HCEC 1CT (cell line): ENCODE data around the gene ZNF516.

Experiments used
- DNase-seq: peaks from one replicate; pipeline ENCODE4 v3.0.0-alpha.2; 2017

ZNF516 gene

DNA sequence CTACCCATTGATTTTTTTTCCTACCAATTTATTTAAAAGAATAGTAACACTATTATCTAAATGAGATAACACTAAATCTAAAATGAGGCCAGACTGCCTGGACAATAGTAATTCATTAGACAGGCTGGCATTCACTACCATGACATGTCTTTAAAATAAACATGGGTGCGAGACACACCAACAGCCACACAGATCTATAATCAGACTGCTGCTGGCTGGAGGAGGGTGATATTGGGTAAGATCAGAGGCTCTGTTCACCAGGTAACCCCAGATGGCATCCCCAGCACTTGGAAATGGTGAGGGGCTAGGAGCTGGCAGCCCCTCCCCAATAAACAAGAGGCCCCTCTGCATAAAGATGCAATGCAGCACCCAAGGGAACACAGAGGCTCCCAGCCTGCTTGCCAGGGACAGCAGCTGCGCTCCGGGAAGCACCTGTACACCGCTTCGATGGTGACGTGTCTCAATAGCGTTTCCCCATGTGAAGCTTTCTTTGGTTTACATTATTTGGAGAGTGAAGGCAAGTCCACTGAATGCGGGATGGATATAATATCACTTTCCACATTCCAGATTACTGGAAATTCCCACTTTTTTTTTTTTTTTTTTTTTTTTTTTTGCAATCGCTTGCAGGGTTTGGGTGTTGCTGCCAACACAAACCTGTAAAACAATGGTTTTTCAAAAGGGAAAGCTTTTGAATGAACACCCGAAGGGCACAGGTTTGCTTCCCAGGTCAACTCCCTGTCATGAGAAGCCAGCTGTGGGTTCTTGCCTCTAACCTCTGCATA is 159.0 kb downstream of the ZNF516 start:
- DNase-seq: no peak

GRCh38 chr18:76328140-76328539 is 166.9 kb downstream of the ZNF516 start:
- DNase-seq: no peak

DNA sequence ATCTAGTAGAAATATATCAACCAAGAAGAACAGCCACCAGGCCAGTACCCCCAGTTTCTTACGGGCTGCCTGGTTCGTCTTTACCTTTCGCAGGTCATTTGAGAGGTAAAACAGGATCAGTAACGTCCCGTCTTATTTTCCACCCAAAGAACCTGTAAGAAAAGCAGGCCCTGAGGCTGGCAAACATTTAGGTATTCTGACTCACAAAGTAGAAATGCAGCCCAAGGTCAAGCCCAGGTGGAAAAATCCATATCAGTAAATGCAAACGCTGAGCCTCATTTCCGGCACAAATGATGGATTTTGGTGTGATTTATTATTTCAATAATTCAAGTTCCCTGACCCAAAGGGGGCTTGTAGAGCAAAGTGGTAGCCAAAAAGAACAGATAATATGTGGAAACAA is 171.2 kb downstream of the ZNF516 start:
- no peak for DNase-seq

DNA sequence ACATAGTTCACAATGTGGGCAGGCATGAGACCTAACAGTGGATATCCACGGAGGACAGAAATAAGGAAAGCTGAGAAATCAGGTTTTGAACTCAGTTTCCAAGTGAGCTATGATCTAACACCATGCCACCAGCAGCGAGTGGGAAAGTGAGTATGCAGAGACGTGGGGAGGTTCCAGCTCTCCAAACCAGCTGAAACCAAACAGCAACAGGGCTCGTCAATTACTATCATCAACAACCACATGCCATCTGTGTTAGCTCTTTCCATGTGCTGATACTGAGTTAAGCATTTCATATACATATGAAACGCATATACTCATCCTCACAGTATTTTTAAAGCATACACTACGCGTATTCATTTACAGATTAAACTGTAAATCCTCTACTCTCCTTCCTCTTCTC is 172.4 kb downstream of the ZNF516 start:
- no peak for DNase-seq

GRCh38 chr18:76319366-76319765 is 175.7 kb downstream of the ZNF516 start:
- DNase-seq: no peak

DNA sequence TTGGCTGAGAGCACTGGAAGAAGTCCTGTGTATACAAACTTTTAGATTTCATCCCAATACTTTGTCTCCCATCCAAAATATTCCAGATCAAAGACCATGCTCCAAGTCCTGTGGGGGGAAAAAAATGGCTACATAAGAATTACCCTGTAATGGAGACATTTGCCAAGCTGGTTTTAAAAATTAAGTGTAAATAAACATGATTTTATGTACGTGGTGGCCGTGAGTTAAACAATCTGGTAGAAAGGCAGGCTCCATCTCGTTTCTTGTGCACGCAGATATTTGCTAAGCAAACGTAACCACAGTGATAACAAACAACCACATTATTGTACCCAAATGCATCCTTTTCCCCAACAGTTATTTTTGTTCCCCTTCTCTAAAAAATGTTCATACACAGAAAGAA is 176.4 kb downstream of the ZNF516 start:
- no peak for DNase-seq

DNA sequence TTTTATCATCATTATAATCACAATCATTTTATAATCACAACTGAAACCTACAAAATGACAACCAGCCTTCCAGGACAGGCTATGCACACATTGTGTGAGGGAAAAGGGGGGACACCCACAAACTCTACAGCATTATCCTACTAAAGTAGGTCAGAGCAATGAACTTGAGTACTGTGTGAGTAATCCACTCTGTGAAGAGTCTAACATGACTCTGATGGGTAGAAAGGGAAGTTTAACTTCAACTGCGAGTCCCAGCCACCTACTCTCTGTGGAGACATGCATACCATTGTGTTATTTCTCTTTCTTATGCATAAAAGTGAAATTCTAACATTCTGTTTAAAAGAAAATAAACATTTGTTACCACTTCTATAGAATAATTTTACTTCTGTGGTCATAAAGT is 177.9 kb downstream of the ZNF516 start:
- no peak for DNase-seq

- DNase-seq: no peak
Measured at GRCh38 chr18:76315722-76316230, 179.3 kb downstream of the ZNF516 start.

DNA sequence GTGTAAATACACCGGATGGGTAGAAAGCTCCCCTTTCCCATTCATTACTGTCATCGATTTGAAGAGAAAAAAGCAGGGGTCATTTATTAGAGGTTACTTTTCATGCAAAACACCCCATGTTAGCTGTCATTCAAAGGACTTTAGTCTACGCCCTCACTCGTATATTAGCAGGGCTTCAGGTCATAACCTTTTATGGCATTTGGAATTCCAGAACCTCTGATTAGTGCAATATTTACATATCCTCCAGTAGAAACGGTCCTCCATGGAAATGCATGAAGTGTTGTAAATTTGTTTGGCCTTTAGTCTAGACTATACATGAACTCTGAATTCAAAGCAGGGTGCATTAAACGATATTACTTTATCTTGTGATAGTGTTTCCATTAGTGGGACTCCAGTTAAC is 180.5 kb downstream of the ZNF516 start:
- no peak for DNase-seq

DNA sequence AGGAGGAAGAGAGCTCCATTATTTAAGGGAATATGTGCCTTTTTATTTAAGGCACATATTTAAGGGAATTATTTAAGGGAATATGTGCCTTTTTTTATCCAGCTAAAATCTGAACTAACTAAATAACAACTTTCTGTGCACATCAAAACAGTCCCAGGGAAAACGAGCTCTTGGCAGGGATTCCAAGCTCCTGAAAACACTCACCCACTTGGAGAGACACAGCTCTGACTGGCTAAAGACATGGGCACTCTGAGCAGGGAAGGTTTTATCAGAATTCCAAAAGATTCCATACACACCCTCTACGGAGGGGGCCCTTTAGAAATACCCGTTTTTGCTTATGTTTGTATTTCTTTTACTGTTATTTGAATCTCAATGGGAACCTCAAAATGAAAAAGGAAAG is 181.0 kb downstream of the ZNF516 start:
- no peak for DNase-seq
